Neural cell (in vitro differentiated cells): ENCODE results near the gene SUGCT. TPM values are rescaled to one million over a fixed set of nuclear protein-coding genes. Genes with fewer than 3 reads are reported as not detected.

ENCODE experiments used
- H2AFZ ChIP-seq: fragments of 200-600, 300-800 bp; sonication (generic), shearing (Covaris generic); 2 replicates; pipeline ENCODE4 v1.6.0; 2014; ENCODE audit warnings: low read depth, mild to moderate bottlenecking, antibody characterized with exemption, low read length, moderate library complexity
- H3F3A ChIP-seq: fragments of 200-600 bp; shearing (Covaris generic); 2 replicates; pipeline ENCODE4 v1.6.1; 2016; ENCODE audit warnings: mild to moderate bottlenecking, moderate library complexity, mixed read lengths, antibody characterized with exemption, low read length; ENCODE audit not compliant: insufficient read depth, poor library complexity, severe bottlenecking
- H3K27ac ChIP-seq: fragments of 200-600, 300-800 bp; sonication (generic), shearing (Covaris generic); 2 replicates; pipeline ENCODE4 v1.5.1; 2014; ENCODE audit warnings: mild to moderate bottlenecking, low read length, moderate library complexity
- H3K27me3 ChIP-seq: fragments of 300-800, 200-600 bp; sonication (generic), shearing (Covaris generic); 2 replicates; pipeline ENCODE4 v1.6.0; 2014; ENCODE audit warnings: mild to moderate bottlenecking, low read depth, low read length, moderate library complexity; ENCODE audit not compliant: insufficient read depth
- H3K36me3 ChIP-seq: fragments of 300-800, 200-600 bp; sonication (generic), shearing (Covaris generic); 2 replicates; pipeline ENCODE4 v1.5.1; 2014; ENCODE audit warnings: mild to moderate bottlenecking, antibody characterized with exemption, low read length, moderate library complexity; ENCODE audit not compliant: insufficient read depth
- H3K4me2 ChIP-seq: fragments of 300-800, 200-600 bp; sonication (generic), shearing (Covaris generic); 2 replicates; pipeline ENCODE4 v1.6.0; 2014; ENCODE audit warnings: mild to moderate bottlenecking, low read length
- H3K4me3 ChIP-seq: fragments of 300-800, 200-600 bp; sonication (generic), shearing (Covaris generic); 2 replicates; pipeline ENCODE4 v1.5.1; 2014; ENCODE audit warnings: mild to moderate bottlenecking, low read length, moderate library complexity
- H3K79me2 ChIP-seq: fragments of 200-600 bp; shearing (Covaris generic); replicated peaks from 2 replicates; pipeline ENCODE4 v1.6.0; 2014; ENCODE audit warnings: mild to moderate bottlenecking, low read length, moderate library complexity; ENCODE audit not compliant: insufficient read depth
- H3K9ac ChIP-seq: fragments of 300-800, 200-600 bp; sonication (generic), shearing (Covaris generic); 2 replicates; pipeline ENCODE4 v1.6.1; 2016; ENCODE audit warnings: mild to moderate bottlenecking, low read length, mixed read lengths
- H3K9me2 ChIP-seq: fragments of 200-600 bp; shearing (Covaris generic); 2 replicates; pipeline ENCODE4 v1.6.1; 2016; ENCODE audit warnings: mild to moderate bottlenecking, low read length, mixed read lengths; ENCODE audit not compliant: insufficient read depth
- H3K9me3 ChIP-seq: fragments of 200-600, 300-800 bp; sonication (generic), shearing (Covaris generic); 2 replicates; pipeline ENCODE4 v1.6.1; 2016; ENCODE audit warnings: mild to moderate bottlenecking, mixed run types, low read length, moderate library complexity, mixed read lengths
- H4K20me1 ChIP-seq: fragments of 200-600 bp; shearing (Covaris generic); 2 replicates; pipeline ENCODE4 v1.6.1; 2016; ENCODE audit warnings: mild to moderate bottlenecking, mixed run types; ENCODE audit not compliant: insufficient read depth
- CTCF ChIP-seq: fragments of 450-650 bp; IDR thresholded peaks from 2 replicates; pipeline ENCODE4 v1.5.1; 2014; ENCODE audit warnings: antibody characterized with exemption, mild to moderate bottlenecking, moderate library complexity; ENCODE audit not compliant: poor library complexity, severe bottlenecking
- EP300 ChIP-seq: fragments of 450-650 bp; conservative IDR thresholded peaks from 2 replicates; pipeline ENCODE4 v1.6.1; 2014; ENCODE audit warnings: antibody characterized with exemption, mild to moderate bottlenecking, moderate library complexity; ENCODE audit not compliant: poor library complexity, severe bottlenecking
- EZH2 ChIP-seq: fragments of 200-600, 300-800 bp; shearing (Covaris generic), sonication (generic); IDR thresholded peaks from 2 replicates; pipeline ENCODE4 v1.6.1; 2014; ENCODE audit warnings: antibody characterized with exemption, low read length, borderline replicate concordance, mild to moderate bottlenecking; ENCODE audit not compliant: insufficient read depth, poor library complexity, severe bottlenecking
- MXI1 ChIP-seq: fragments of 450-650 bp; conservative IDR thresholded peaks from 2 replicates; pipeline ENCODE4 v1.6.1; 2014; ENCODE audit warnings: antibody characterized with exemption, mild to moderate bottlenecking; ENCODE audit not compliant: poor library complexity, severe bottlenecking
- POLR2AphosphoS5 ChIP-seq: IDR thresholded peaks from 2 replicates; pipeline ENCODE4 v1.6.1; 2012
- RAD21 ChIP-seq: fragments of 450-650 bp; conservative IDR thresholded peaks from 2 replicates; pipeline ENCODE4 v1.6.1; 2014; ENCODE audit warnings: antibody characterized with exemption, mild to moderate bottlenecking, moderate library complexity
- SMC3 ChIP-seq: fragments of 450-650 bp; conservative IDR thresholded peaks from 2 replicates; pipeline ENCODE4 v1.6.1; 2014; ENCODE audit warnings: antibody characterized with exemption, mild to moderate bottlenecking, moderate library complexity; ENCODE audit not compliant: poor library complexity
- TAF1 ChIP-seq: IDR thresholded peaks from 2 replicates; pipeline ENCODE4 v1.6.1; 2012; ENCODE audit warnings: low read depth
- polyA plus RNA-seq: library from polyadenylated mRNA; depleted of rRNA; stranded (reverse); fragments of >200 nt; gene quantifications from 2 replicates; pipeline ENCODE4 v1.2.3, GENCODE V29; 2014
- TF ChIP-seq, protein P1 (sequence below): IDR thresholded peaks from 2 replicates; pipeline ENCODE4 v1.6.1; 2012; ENCODE audit warnings: borderline replicate concordance

SUGCT gene
- polyA plus RNA-seq, 1 donor from 2014 or later = not detected

GRCh38 chr7:40356312-40356711 lies 221.5 kb downstream of the SUGCT start:
- Histone ChIP-seq H3K27ac (no peak overlapping the region), H3K36me3 (no peaks in the 10 kb centered on the region), H3K4me2 (no peak overlapping the region), H3K9ac (no peak overlapping the region), H4K20me1 (no peaks in the 10 kb centered on the region), H3K4me3 (no peak overlapping the region), H3K27me3 (no peaks in the 10 kb centered on the region), H3F3A (no peaks in the 10 kb centered on the region), H3K9me2 (no peaks in the 10 kb centered on the region), H2AFZ (no peak overlapping the region), H3K79me2 (no peaks in the 10 kb centered on the region), H3K9me3 (no peaks in the 10 kb centered on the region)
- TF ChIP-seq CTCF (no peak), POLR2AphosphoS5 (no peak), EP300 (no peak), RAD21 (no peak), MXI1 (no peak), TAF1 (no peak), SMC3 (no peak), EZH2 (no peak)
- TF ChIP-seq, protein P1, sequence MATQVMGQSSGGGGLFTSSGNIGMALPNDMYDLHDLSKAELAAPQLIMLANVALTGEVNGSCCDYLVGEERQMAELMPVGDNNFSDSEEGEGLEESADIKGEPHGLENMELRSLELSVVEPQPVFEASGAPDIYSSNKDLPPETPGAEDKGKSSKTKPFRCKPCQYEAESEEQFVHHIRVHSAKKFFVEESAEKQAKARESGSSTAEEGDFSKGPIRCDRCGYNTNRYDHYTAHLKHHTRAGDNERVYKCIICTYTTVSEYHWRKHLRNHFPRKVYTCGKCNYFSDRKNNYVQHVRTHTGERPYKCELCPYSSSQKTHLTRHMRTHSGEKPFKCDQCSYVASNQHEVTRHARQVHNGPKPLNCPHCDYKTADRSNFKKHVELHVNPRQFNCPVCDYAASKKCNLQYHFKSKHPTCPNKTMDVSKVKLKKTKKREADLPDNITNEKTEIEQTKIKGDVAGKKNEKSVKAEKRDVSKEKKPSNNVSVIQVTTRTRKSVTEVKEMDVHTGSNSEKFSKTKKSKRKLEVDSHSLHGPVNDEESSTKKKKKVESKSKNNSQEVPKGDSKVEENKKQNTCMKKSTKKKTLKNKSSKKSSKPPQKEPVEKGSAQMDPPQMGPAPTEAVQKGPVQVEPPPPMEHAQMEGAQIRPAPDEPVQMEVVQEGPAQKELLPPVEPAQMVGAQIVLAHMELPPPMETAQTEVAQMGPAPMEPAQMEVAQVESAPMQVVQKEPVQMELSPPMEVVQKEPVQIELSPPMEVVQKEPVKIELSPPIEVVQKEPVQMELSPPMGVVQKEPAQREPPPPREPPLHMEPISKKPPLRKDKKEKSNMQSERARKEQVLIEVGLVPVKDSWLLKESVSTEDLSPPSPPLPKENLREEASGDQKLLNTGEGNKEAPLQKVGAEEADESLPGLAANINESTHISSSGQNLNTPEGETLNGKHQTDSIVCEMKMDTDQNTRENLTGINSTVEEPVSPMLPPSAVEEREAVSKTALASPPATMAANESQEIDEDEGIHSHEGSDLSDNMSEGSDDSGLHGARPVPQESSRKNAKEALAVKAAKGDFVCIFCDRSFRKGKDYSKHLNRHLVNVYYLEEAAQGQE = no peak

DNA sequence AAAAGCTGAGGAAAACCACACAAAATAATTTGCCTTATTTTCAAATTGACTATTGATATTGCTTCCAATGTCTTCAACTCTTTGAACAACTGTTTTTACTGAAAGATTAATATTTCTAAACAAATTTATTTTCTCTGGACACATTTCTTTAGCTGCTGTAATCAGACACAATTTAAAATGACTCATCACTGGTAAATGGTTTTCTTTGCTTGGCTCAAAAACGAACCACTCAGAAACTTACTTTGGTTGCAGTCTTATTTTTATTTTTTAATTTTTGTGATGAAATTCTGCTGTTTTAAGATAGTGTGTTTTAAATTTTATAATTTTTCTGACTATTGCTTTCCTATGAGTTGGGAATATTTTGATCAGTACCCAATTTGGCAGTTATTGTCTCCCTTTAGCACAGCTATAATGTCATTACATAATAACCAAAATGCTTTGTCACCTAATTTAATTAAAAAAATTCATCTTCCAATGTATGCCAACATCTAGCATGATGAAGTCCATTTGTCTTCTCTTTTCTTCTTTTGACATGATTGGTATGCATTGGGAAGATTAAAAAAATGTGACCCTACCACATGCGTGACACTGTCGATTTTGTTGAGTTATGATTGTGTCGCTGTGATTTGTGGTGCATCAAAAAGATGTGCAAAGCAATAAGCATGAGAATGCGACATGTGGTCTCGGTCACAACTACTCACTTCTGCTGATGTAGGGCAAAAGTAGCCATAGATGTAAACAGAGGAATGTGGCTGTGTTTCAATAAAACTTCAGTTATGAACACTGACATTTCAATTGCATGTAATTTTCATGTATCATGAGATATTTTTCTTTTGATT lies 222.3 kb downstream of the SUGCT start:
- H2AFZ ChIP-seq = no peak overlapping the region
- no peaks in the 10 kb centered on the region for H3K36me3 ChIP-seq
- H3K79me2 ChIP-seq = no peaks in the 10 kb centered on the region
- no peak overlapping the region for H3K4me3 ChIP-seq
- no peak overlapping the region for H3K9ac ChIP-seq
- no peaks in the 10 kb centered on the region for H3F3A ChIP-seq
- no peaks in the 10 kb centered on the region for H4K20me1 ChIP-seq
- H3K9me3 ChIP-seq = no peaks in the 10 kb centered on the region
- H3K27me3 ChIP-seq = no peaks in the 10 kb centered on the region
- no peaks in the 10 kb centered on the region for H3K9me2 ChIP-seq
- H3K4me2 ChIP-seq = no peak overlapping the region
- no peak for TF ChIP-seq EP300
- no peak overlapping the region for H3K27ac ChIP-seq
